LNCaP clone FGC (cell line): Measurements from ENCODE around the gene WFDC10B.
"Not testable (repeated sequence)": the region's sequence is repeated elsewhere in the genome, so short reads cannot be mapped to it uniquely, and the experiment has no call there.

Experiments
- DNase-seq: peaks from one replicate; pipeline ENCODE4 v3.0.0-alpha.2; 2011; ENCODE audit warnings: low read depth
- H3K4me3 ChIP-seq: 2 replicates; pipeline ENCODE4 v1.5.1; 2011; ENCODE audit warnings: mild to moderate bottlenecking, low read depth, low read length, control low read depth
- TF ChIP-seq, protein P1 (sequence below): IDR thresholded peaks from 2 replicates; pipeline ENCODE4 v1.5.1; 2012; ENCODE audit warnings: mild to moderate bottlenecking; ENCODE audit not compliant: control insufficient read depth, insufficient read depth; ENCODE audit errors: extremely low read depth

Gene WFDC10B

DNA sequence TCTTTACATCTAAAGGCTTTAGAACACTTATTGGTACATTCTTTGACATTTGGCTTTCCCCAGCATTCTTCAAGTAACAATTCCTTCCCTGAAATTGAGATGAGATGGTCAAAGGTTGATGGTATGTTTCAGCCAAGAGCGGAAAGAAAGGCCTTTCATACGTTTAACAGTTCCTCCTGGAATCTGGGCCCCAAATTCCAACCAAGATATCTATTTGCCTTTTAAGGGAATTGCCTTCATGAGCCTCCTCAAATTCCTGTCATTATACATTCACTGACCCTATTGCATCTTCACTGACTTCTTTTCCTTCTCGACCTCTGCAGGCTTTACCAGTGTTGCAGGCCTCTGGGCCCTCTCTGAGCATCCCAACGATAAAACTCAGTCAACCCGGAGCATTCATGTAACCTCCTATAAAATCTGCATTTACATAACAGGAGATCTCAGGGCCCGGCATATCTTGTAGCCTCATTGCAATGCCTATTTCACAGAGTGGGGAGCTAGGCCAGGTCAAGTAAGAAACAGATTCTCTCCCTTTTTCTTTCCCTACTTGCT lies 55.4 kb downstream of the WFDC10B start:
- TF ChIP-seq, protein P1, sequence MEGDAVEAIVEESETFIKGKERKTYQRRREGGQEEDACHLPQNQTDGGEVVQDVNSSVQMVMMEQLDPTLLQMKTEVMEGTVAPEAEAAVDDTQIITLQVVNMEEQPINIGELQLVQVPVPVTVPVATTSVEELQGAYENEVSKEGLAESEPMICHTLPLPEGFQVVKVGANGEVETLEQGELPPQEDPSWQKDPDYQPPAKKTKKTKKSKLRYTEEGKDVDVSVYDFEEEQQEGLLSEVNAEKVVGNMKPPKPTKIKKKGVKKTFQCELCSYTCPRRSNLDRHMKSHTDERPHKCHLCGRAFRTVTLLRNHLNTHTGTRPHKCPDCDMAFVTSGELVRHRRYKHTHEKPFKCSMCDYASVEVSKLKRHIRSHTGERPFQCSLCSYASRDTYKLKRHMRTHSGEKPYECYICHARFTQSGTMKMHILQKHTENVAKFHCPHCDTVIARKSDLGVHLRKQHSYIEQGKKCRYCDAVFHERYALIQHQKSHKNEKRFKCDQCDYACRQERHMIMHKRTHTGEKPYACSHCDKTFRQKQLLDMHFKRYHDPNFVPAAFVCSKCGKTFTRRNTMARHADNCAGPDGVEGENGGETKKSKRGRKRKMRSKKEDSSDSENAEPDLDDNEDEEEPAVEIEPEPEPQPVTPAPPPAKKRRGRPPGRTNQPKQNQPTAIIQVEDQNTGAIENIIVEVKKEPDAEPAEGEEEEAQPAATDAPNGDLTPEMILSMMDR, result no peak
- no peak for DNase-seq

DNA sequence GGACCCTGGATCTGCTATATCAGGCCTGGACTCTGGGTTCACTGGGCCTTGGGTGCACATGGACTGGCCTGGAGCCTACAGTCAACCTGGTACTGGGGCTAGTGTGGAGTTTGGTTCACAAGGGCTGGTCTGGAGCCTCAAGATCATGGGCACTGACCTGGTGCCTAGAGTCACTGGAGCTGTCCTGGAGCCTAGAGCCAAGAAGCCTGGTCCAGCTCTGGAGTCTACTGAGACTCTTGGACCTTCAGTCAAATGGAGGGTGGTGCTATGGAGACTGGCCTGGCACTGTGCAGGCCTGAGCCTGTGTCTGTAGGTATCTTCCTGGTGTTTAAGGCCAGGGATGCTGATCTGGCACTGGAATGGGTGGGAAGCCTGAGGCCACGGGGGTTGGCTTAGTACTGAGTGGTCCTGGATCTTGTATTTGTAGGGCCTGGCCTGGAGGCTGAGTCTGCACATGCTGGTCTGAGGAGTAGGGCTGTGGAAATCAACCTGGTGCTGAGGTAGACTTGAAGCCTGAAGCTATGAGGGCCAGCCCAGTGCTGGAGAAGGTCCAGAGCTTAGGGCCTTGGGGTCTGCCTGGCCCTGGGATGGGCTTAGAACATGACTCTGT lies 57.3 kb downstream of the WFDC10B start:
- H3K4me3 ChIP-seq, result no peak overlapping the region
- TF ChIP-seq, protein P1, result no peak
- no peak for DNase-seq

More for the DNA sequence above, 55.4 kb downstream of the WFDC10B start:
- no peak overlapping the region for H3K4me3 ChIP-seq

DNA sequence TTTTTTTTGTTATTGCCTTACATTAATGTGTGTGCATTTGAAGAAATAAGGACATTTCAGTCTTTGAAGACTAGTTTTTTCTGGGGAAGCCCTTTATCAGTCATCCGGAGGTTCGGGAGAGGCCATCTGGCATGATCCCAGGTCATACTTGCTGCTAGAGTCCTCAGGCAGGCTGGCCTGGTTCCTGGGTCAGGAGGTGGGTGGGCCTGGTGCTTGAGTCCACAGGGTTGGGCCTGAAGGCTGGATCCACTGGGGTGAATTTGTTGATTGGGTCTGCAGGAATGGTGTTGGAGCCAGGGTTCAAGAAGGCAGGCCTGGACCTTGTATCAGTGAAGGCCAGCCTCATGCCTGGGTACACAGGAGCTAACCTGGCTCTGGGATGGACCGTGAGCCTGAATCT lies 57.9 kb downstream of the WFDC10B start:
- no peak for DNase-seq
- no peak overlapping the region for H3K4me3 ChIP-seq
- TF ChIP-seq, protein P1, result no peak

DNA sequence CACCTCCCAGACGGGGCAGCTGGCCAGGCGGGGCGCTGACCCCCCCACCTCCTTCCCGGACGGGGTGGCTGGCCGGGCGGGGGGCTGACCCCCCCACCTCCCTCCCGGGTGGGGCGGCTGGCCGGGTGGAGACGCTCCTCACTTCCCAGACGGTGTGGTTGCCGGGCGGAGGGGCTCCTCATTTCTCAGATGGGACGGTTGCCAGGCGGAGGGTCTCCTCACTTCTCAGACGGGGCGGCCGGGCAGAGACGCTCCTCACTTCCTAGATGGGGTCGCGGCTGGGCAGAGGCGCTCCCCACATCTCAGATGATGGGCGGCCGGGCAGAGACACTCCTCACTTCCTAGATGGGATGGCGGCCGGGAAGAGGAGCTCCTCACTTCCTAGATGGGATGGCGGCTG lies 59.0 kb downstream of the WFDC10B start:
- DNase-seq, H3K4me3 ChIP-seq: not testable (repeated sequence)

DNA sequence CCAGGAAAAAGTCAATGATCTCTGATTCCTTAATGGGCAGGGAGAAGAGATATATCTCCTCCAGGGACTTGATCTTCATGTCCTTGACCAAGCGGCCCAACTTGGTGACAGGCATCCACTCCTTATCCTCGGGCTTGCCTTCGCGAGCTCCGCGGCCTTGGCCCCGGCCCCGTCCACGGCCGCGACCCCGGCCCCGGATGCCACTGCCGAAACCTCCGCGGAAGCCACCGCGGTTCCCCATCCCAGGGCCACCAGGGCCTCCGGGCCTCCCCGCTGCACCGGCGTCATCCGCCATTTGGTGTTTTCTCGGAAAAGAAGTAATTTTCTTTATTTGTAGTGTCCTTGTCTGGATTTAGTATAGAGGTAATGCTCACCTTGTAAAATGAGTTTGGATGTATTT lies 63.7 kb downstream of the WFDC10B start:
- H3K4me3 ChIP-seq, DNase-seq: not testable (repeated sequence)

DNA sequence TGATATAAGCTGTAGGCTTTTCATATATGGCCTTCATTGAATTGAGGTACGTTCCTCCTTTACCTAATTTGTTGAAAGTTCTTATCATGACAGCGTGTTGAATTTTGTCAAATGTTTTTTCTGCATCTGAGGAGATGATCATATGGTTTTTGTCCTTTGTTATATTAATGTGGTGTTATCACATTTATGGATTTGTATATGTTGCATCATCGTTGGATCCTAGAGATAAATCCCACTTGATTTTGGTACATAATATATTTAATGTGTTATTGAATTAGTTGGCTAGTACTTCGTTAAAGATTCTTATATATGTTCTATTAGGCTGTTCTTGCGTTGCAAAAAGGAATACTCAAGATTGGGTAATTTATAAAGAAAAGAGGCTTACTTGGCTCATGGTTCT lies 65.1 kb downstream of the WFDC10B start:
- no peak overlapping the region for H3K4me3 ChIP-seq
- TF ChIP-seq, protein P1, result no peak
- no peak for DNase-seq

DNA sequence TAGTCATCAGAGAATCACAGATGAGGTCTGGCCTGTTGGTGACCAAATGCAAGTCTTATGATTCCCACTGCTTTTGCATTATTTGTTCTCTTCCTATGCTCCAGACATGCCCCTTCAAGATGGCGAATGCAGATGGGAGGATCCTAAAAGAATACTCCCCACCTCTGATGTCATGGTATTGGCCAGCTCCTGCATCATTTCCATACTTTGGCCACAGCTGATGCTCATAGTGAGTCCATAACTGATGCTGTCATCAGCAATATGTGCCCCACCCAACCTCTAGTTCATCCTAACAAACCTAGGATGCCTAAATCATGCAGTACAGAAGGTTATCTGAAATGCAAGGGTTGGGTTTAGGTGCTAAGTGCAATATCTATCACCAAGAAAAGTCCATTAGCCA lies 68.3 kb downstream of the WFDC10B start:
- H3K4me3 ChIP-seq, result no peak overlapping the region
- TF ChIP-seq, protein P1, result no peak
- DNase-seq, result no peak
